GM19397 (cell line): ENCODE data around the gene LBP.
"Not testable (repeated sequence)": the region's sequence is repeated elsewhere in the genome, so short reads cannot be mapped to it uniquely, and the experiment has no call there.

ENCODE experiments used
- ATAC-seq: cut with Tn5 transposase; IDR thresholded peaks from one replicate; pipeline ENCODE4 v1.9.1; 2021; ENCODE audit warnings: mild to moderate bottlenecking, moderate library complexity; ENCODE audit not compliant: unreplicated experiment

The LBP gene, protein sequence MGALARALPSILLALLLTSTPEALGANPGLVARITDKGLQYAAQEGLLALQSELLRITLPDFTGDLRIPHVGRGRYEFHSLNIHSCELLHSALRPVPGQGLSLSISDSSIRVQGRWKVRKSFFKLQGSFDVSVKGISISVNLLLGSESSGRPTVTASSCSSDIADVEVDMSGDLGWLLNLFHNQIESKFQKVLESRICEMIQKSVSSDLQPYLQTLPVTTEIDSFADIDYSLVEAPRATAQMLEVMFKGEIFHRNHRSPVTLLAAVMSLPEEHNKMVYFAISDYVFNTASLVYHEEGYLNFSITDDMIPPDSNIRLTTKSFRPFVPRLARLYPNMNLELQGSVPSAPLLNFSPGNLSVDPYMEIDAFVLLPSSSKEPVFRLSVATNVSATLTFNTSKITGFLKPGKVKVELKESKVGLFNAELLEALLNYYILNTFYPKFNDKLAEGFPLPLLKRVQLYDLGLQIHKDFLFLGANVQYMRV

DNA sequence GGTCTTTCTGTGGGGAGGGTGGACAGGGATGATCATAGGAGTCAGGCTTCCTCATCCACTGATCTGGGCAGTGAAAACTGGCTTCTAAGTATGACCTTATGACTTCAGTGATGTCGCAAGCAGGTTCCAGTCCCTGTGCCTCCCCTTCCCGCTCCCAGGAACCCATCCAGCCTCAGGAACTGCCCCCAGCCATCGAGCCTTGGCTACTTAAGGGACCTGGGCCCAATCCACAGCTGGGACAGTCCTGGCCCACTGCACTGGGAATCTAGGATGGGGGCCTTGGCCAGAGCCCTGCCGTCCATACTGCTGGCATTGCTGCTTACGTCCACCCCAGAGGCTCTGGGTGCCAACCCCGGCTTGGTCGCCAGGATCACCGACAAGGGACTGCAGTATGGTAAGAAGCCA is at the start of gene LBP:
LBP (plus strand) TSS at position 236 of the 405 bp plus-strand sequence; CDS start at position 271, 35 bp downstream.
- no peak for ATAC-seq

DNA sequence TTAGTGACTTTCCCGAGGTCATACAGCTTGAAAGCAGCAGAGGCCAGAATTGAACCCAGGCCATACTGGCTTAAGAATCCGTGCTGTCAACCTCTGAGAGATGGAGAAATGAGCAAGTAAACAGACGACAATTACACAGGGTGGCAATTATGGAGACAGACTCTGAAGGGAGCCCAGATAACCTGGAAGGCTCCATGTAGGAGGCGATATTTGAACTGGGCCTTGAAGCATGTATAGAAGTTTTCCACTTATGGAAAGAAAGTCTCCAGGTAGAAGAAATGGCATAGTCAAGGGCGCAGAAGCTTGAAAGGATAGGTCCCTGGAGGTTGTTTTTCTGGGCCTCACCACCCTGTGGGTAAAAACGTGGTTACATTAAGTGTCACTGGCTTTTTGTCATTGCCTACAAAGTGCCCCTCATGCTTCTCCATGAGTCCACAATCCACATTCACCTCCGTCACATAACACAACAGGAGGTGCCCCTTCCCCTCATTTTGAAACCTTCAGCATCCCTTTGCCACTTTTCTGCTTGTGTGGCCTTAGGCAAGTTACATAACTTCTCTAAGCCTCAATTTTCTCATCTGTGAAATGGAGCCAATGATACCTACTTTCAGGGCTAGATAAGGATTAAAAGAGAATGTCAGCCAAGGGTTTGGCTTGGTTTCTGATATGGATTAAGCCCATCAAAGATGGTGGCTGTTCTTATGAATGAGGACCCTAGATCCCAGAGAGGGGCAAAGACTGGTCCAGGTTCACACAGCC is 48.2 kb upstream of the LBP start:
- ATAC-seq, result no peak

DNA sequence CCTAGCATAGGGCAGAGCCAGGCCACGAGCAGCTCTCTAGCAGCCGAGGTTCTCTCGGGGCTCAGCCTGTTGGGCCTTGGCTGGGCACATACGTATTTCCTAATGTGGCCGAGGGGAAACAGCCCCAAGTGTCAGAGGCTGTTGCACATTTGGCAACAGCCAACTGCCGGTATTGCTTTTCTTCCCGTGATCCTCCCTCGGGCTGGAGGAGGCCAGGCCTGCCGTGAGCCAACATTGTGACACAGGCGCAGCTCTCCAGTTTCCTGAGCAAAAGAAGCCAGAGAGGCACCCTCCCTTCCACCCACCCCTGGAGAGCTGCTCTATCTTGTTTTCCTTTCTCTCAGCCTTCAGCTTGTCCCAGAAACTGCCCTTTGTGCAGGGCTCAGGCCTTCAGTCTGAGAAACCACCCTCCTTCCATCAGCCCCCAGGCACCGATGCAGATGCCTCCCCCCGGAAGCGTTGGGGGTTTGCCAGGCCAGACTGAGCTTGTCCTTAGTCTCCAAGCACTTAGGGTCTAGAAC is 47.5 kb upstream of the LBP start:
- no peak for ATAC-seq

DNA sequence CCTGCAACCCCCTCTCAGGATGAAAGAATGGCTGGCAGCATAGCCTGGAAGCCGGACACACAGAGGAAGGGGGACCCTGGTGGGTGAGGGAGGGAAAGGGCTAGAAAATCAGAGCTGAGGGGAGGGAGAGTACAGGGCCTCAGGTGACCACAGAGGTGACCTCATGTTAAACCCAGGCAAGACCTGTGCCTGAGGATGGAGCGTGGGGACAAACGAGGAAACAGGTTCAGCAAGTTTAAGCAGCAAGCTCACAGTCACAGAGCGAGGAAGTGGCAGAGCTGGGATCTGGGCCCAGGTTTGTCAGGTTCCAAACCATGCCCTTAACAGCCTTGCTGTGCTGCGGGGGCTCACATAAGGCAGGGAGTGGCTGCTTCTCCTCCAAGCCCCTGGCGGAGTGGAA is 46.3 kb upstream of the LBP start:
- ATAC-seq, result no peak

DNA sequence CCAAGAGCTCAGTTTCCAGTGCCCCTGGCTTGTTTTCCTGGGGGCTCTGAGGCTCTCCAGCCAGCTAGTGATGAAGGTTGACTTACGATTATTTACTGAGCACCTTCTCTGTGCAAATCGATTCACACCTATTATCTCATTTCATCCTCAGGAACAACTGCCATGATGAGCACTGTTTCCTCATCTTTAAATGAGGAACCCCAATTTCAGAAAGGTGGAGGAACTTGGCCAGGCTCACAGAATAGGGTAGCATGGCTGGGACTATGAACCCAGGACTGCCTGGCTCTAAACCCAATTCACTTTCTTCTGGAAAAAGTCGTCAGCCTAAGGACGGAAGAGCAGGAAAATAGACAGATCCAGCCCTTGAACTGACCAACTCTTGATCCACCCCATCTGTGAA is 45.8 kb upstream of the LBP start:
- no peak for ATAC-seq

DNA sequence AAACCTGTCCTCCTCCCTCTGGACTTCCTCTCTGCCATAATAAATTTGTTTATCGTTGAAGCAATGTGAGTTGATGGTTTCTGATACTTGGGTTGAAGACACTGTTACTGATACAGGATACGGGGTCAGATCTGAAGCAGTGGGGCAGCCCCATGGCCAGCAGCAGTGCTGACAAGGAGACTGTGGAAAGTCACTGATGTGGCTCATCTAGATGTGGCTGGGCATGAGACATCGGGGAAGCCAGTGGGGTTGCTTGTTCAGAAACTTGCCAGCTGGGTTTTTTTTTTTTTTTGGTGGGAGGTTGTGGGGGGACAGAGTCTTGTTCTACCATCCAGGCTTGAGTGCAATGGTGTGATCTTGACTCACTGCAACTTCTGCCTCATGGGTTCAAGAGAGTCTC is 45.0 kb upstream of the LBP start:
- no peak for ATAC-seq

DNA sequence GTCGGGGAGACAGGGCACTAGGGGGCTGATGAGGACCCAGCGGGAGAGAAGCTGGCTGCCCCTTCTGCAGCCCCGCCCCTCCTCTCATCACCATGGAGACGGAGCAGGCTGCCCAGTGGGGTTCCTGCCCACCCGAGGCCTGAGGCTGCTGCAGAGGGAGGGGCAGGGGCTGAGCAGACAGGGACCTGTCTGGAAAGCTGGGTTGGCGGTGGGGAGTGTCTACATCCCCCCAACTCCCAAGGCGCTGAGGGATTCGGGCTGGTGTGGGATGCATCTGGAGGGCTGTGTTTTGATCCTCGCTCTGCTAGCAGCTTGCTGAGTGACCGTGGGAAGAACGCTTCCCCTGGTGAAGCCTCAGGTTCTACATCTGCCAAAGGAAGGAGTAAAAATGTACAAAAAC is 43.5 kb upstream of the LBP start:
- ATAC-seq, result no peak

DNA sequence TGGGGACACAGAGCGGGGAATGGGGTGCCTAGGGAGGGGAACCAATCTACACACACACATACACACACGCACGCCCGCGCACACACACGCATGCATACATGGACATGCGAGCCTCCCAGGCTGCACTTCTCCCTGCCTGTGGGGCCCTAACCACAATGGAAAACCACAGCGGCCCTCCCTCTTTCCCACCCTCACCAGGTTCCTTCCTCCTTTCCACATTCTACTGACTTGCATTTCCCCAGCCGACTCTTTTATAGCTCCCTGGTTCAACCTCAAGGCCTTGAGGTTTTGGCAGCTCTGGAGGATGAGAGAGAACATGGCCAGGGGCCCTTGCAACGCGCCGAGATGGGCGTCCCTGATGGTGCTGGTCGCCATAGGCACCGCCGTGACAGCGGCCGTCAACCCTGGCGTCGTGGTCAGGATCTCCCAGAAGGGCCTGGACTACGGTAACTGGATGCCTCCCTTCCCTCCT is 42.3 kb upstream of the LBP start, which contains the start of gene BPI:
BPI (plus strand) TSS at position 249 of the 472 bp plus-strand sequence; CDS start at position 317, 68 bp downstream.
- ATAC-seq, result no peak

DNA sequence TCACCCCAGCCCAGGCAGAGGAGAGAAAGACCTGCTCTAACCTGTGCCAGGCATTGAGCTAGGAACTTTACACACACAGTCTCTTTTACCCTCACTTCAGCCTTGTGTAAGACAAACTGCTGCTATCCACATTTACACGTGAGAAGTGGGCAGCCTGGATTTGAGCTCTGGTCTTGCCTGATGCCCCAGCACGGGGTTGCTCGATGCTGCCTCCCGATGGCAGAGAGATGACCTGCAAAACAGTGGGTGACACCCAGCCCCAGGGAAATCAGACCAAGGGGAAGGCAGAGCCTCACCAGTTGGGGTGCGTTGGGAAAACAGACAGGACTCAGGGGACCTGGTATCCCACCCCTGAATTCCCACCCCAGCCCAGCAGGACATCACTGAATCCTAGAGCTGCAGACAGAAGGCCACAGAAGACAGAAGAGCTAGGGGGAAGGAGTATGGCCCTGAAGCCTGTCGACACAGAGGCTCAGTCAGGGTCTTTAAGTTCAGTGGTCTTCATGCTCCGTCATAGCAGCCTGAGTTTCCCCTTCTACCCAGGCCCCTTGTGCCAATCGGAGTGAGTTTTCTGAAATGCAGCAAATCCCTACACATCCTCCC is 41.3 kb upstream of the LBP start:
- no peak for ATAC-seq

DNA sequence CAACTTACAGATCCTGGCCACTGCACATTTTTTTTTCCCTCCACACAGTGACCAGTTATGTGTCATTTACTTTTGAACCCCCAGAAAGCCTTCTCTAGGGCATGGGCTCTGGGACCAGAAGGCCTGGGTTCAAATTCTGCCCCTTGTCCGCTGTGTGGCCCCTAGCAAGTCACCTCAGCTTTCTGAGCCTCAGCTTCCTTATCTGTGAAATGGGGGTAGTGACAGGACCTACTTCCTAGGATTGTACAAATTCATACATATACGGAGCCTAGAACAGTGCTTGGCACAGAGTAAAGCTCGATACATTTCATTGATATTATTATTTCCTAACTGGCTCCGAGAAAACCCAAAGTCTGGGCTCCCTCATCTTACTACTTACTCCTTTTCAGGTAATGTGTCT is 40.7 kb upstream of the LBP start:
- ATAC-seq, result no peak

DNA sequence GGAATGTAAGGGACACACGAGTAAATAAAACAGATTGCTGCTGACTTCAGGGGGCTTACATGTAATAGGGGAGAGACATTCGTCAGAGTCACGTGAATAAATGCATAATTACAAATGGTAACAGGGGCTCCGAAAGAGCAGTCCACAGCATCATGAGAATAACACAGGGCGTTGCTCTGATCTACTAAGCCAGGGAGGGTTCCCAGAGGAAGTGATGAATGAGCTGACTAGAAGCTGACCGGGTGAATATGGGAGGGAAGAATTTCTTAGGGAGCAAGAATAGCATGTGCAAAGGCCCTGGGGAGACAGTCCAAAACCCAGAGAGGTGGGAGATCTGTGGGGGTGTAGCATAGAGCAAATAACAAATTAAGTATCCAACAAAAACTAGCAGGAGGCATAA is 39.9 kb upstream of the LBP start:
- no peak for ATAC-seq

DNA sequence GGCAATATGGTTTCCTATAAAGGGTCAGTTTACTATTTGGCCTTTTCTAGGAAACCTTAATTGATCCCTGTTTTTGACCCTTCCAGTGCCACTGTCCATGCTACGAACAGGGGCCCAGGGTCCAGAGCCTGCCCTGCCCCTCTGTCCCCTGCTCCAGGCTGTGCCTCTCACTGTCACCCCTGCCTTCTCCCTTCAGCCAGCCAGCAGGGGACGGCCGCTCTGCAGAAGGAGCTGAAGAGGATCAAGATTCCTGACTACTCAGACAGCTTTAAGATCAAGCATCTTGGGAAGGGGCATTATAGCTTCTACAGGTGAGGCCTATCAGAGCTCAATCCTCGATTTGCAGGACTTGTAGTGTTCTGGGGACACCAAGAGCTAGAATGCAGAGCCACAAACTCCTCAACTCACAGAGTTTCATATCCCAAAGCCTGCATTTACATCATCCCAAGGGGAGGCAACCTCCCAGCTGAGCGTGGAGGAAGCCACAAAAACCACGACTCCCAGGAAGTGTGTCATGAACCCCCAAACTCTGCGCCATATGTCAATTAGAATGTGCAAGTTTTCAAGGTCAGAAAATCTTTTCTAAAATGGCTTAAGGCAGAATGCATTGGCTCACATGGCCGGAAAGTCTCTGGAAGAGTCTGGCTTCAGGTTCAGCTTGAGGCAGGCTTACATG is 38.8 kb upstream of the LBP start:
- ATAC-seq, result no peak

DNA sequence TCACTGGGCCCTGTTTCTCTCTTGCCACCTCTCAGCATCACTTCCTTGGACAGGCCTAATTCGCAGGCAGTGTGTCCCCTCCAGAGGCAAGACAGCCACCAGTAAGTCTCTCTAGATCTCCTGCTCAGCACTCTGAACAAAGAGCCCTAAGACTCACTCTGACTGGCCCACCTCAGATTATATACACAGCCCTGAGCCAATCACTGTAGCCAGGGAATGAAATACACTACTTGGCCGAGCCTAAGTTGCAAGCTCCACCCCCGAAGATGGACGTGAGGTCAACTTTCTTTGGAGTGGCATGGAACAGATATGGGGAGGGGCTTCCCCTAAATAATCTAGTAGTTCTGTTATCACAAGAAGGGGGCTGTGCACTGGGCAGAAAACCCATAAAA is 38.2 kb upstream of the LBP start:
- no peak for ATAC-seq

DNA sequence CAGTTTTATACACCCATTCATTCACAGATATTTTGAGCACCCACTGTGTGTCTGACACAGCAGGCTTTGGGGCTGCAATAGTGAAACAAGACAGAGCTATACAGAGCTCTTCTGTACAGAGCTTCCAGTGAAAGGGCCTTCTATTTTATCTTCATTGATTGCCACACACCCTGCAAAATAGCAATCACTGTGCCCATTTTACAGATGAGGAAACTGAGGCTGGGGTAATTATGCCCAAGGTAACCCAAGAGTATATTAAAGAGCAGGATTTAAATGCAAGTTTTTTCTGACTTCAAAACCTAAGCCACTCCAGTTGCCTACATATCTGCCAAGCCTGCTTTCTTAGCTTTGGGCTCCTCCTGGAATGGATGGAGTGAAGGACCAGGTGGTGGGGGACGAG is 37.8 kb upstream of the LBP start:
- ATAC-seq, result no peak

DNA sequence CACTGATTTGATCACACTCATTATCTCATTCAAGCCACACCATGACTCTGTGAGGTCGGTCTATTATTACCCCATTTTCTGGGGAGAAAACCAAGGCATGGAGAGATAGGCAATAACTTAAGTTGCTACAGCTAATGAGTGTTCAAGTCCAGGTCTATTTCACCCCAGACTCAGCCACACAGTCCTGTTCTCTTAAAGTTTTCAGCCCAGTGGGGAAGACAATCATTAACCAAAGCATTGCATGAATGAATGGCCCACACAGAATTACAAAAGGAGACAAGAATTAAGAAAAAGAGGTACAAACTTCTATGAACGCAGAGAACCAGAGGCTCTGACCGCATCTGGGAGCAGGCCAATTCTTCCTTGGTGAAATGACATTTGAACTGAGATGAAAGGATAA is 35.2 kb upstream of the LBP start:
- ATAC-seq, result no peak

DNA sequence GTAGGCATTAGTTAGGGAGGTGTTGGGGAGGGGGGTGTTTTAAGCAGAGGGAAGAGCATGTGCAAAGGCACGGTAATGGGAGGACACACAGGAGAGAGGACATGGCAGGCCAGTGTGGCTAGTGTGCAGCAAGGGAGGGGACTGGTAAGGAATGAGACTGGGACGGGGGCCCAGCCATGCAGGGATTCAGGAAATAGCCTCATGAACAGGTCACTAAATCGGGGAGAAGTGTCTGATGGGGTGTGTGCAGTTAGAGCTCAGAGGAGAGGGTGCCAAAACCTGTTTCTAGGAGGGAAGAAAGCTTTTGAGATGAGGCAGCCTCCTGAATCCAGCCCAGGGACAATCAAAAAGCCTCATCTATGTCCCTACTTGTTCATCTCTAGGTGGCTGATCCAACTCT is 34.8 kb upstream of the LBP start:
- no peak for ATAC-seq

DNA sequence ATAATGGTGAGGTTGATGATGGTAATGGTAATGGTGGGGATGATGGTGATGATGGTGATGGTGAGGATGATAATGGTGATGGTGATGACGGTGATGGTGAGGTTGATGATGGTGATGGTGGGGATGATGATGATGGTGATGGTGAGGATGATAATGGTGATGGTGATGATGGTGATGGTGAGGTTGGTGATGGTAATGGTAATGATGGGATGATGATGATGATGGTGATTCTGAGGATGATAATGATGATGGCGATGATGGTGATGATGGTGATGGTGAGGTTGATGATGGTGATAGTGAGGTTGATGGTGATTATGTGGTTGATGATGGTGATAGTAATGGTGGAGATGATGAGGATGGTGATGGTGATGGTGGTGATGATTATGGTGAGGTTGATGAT is 32.6 kb upstream of the LBP start:
- no peak for ATAC-seq

DNA sequence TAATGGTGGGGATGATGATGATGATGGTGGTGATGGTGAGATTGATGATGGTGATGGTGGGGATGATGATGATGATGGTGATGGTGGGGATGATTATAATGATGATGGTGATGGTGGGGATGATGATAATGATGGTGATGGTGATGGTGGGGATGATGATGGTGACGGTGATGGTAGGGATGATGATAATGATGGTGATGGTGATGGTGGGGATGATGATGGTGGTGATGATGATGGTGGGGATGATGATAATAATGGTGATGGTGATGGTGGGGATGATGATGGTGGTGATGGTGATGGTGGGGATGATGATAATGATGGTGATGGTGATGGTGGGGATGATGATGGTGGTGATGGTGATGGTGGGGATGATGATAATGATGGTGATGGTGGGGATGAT is 31.9 kb upstream of the LBP start:
- ATAC-seq, result not testable (repeated sequence)

DNA sequence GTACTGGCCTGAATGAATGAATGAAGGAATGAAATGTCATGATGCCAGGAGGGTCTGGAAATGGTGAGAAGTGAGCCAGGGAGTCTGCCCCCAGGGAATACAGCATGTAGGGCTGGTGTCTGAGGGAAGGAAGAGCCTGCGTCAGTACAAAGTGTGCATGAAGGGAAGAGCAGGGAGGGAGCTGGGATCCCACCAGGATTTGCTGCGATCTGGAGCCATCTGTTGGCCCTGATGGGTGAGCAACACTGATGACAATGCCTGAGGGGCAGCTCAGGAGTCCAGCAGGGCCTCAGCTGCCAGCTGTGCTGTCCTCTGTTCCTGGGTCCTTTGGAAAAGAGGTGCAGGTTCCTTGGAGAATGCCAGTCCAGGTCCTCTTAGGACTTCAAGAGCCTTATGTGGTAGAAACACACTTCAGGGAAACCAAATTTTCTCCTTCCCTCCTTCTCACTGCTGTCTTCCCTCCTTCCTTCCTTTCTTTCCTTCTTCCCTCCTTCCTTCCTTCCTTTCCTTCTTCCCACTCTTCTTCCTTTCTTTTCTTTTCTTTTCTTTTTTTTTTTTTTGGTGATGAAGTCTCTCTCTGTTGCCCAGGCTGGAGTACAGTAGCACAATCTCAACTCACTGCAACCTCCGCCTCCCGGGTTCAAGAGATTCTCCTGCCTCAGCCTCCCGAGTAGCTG is 30.9 kb upstream of the LBP start:
- ATAC-seq, result no peak

DNA sequence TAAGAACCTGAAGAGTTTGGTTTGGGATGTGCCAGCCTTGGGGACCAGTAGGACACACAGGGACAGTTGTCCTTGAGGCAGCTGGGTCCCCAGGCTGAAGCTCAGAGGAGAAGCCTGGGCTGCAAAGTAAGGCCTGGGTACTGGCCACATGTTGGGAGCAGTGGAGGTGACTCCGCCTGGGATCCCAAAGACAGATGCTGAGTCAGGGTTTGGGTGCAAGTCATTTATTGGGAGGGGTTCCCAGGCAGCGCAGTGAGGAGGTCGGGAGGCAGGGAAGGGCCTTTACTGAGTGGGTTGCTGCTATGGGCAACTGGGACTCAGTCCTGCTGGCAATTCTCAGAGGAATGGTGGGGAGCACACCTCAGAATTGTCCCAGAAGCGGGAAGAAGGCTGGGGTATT is 29.9 kb upstream of the LBP start:
- no peak for ATAC-seq
